K562 (cell line): Measurements from ENCODE around the gene SMC4. TPM values are rescaled to one million over a fixed set of nuclear protein-coding genes. Genes with fewer than 3 reads are reported as not detected.

Source experiments
- ARHGAP35 ChIP-seq: fragments of 450-650 bp; IDR thresholded peaks from 2 replicates; pipeline ENCODE4 v1.6.1; 2018; ENCODE audit not compliant: partially characterized antibody
- CXXC5 ChIP-seq: fragments of 250-450 bp; sonication (Bioruptor Pico); IDR thresholded peaks from 2 replicates; pipeline ENCODE4 v1.8.0; 2022; ENCODE audit warnings: inconsistent platforms, mild to moderate bottlenecking, moderate library complexity
- GABPB2 ChIP-seq: fragments of 250-450 bp; sonication (Bioruptor Pico); conservative IDR thresholded peaks from 2 replicates; pipeline ENCODE4 v1.5.1; 2021; ENCODE audit warnings: mild to moderate bottlenecking
- HDGF ChIP-seq: fragments of 450-650 bp; IDR thresholded peaks from 2 replicates; pipeline ENCODE4 v1.6.1; 2016
- ILF3 ChIP-seq: fragments of 450-650 bp; IDR thresholded peaks from 2 replicates; pipeline ENCODE4 v1.6.1; 2018; ENCODE audit warnings: antibody characterized with exemption, mild to moderate bottlenecking, moderate library complexity, borderline replicate concordance
- MEIS2 ChIP-seq: fragments of 450-650 bp; IDR thresholded peaks from 2 replicates; pipeline ENCODE4 v1.6.1; 2014; ENCODE audit warnings: mild to moderate bottlenecking; ENCODE audit not compliant: partially characterized antibody
- RBM25 ChIP-seq: fragments of 200-400 bp; formaldehyde crosslinking; IDR thresholded peaks from 2 replicates; pipeline ENCODE4 v1.6.1; 2018; ENCODE audit warnings: low read length, low read depth, moderate library complexity; ENCODE audit not compliant: severe bottlenecking
- SIN3A ChIP-seq, 2 experiments: fragments of 150-350 bp in 1 of 2; IDR thresholded peaks; 2 replicates each; pipeline ENCODE4 v1.6.1; 2011 to 2016; ENCODE audit warnings: borderline replicate concordance in 2 of 2, low read depth in 2 of 2, low read length in 2 of 2, mild to moderate bottlenecking in 2 of 2, moderate library complexity in 2 of 2; ENCODE audit not compliant: control insufficient read depth in 1 of 2
- SIX5 ChIP-seq, 2 experiments: IDR thresholded peaks; 2 replicates each; pipeline ENCODE4 v1.6.1; 2011; ENCODE audit warnings: low read length in 2 of 2, borderline replicate concordance in 1 of 2, low read depth in 1 of 2, mild to moderate bottlenecking in 1 of 2, moderate library complexity in 1 of 2; ENCODE audit not compliant: insufficient read depth in 1 of 2
- SMAD2 ChIP-seq: fragments of 150-350 bp; IDR thresholded peaks from 2 replicates; pipeline ENCODE4 v1.6.1; 2014; ENCODE audit warnings: low read depth, mild to moderate bottlenecking, low read length
- SRSF9 ChIP-seq: fragments of 200-400 bp; formaldehyde crosslinking; IDR thresholded peaks from 2 replicates; pipeline ENCODE4 v1.6.1; 2017; ENCODE audit warnings: low read depth, low read length, borderline replicate concordance
- TCFL5 ChIP-seq: fragments of 250-450 bp; sonication (Bioruptor Pico); conservative IDR thresholded peaks from 2 replicates; pipeline ENCODE4 v1.6.1; 2021; ENCODE audit warnings: mild to moderate bottlenecking, moderate library complexity, matching md5 sums
- TEAD2 ChIP-seq: fragments of 450-650 bp; IDR thresholded peaks from 2 replicates; pipeline ENCODE4 v1.6.1; 2016; ENCODE audit warnings: missing genetic modification characterization, control low read depth, missing compliant biosample characterization
- XRCC3 ChIP-seq: fragments of 450-650 bp; IDR thresholded peaks from 2 replicates; pipeline ENCODE4 v1.6.1; 2017; ENCODE audit warnings: mild to moderate bottlenecking, moderate library complexity
- ZBTB34 ChIP-seq: fragments of 250-450 bp; sonication (Bioruptor Pico); IDR thresholded peaks from 2 replicates; pipeline ENCODE4 v1.8.0; 2021; ENCODE audit warnings: mild to moderate bottlenecking, moderate library complexity
- ZFP30 ChIP-seq: fragments of 250-450 bp; sonication (Bioruptor Pico); IDR thresholded peaks from 2 replicates; pipeline ENCODE4 v1.8.0; 2022; ENCODE audit warnings: moderate library complexity, mild to moderate bottlenecking, inconsistent platforms, borderline replicate concordance
- ZNF143 ChIP-seq: sonication (generic); formaldehyde crosslinking; IDR thresholded peaks from 2 replicates; pipeline ENCODE4 v1.9.0; 2022; ENCODE audit warnings: mild to moderate bottlenecking, missing genetic modification reagents
- ZNF274 ChIP-seq: IDR thresholded peaks from 2 replicates; pipeline ENCODE4 v1.6.1; 2011; ENCODE audit warnings: low read depth, mild to moderate bottlenecking, low read length, moderate library complexity, borderline replicate concordance
- ZNF766 ChIP-seq: fragments of 200-800 bp; sonication (Bioruptor generic); conservative IDR thresholded peaks from 2 replicates; pipeline ENCODE4 v1.6.1; 2016; ENCODE audit warnings: missing genetic modification characterization, missing compliant biosample characterization
- polyA plus RNA-seq, 8 experiments: library from polyadenylated mRNA; depleted of rRNA in 4 of 8; stranded (reverse) in 5 of 8; unstranded in 3 of 8; fragments of >200 nt; fragmentation: Nextera tagmentation in 2 of 8; fragmentation: Illumina TruSeq in 1 of 8; extraction: Ambion mirVana in 2 of 8; extraction: Trizol in 1 of 8; gene quantifications; 2 replicates each; pipeline versions ENCODE4 v1.2.1 to v1.2.3, GENCODE V29; 2011 to 2014; ENCODE audit warnings: inconsistent platforms in 1 of 8, missing spikeins in 1 of 8
- total RNA-seq, 7 experiments: library from RNA; depleted of rRNA in 6 of 7; stranded (reverse); fragments of >200 nt in 6 of 7; fragmentation: Illumina TruSeq in 2 of 7; extraction: Trizol in 2 of 7; gene quantifications; 2 replicates each; pipeline versions ENCODE4 v1.2.1 to v1.2.3, GENCODE V29; 2011 to 2021; ENCODE audit warnings: low replicate concordance in 1 of 7
- TF ChIP-seq, protein P1 (sequence below), 2 experiments: fragments of 450-650 bp; conservative IDR thresholded peaks; 2 replicates each; pipeline ENCODE4 v1.6.1; 2017; ENCODE audit warnings: mild to moderate bottlenecking in 2 of 2, moderate library complexity in 2 of 2
- TF ChIP-seq, protein P2 (sequence below): fragments of 450-650 bp; conservative IDR thresholded peaks from 2 replicates; pipeline ENCODE4 v1.6.1; 2016; ENCODE audit warnings: missing genetic modification characterization, low read depth, mild to moderate bottlenecking, control low read depth, missing compliant biosample characterization

The SMC4 gene
- total and polyA plus RNA-seq, 9 of the 15 experiments (the other 6 are each of a cell fraction or from before 2014, with no cell fraction given), result 87.9 to 347 (median 176) TPM

DNA sequence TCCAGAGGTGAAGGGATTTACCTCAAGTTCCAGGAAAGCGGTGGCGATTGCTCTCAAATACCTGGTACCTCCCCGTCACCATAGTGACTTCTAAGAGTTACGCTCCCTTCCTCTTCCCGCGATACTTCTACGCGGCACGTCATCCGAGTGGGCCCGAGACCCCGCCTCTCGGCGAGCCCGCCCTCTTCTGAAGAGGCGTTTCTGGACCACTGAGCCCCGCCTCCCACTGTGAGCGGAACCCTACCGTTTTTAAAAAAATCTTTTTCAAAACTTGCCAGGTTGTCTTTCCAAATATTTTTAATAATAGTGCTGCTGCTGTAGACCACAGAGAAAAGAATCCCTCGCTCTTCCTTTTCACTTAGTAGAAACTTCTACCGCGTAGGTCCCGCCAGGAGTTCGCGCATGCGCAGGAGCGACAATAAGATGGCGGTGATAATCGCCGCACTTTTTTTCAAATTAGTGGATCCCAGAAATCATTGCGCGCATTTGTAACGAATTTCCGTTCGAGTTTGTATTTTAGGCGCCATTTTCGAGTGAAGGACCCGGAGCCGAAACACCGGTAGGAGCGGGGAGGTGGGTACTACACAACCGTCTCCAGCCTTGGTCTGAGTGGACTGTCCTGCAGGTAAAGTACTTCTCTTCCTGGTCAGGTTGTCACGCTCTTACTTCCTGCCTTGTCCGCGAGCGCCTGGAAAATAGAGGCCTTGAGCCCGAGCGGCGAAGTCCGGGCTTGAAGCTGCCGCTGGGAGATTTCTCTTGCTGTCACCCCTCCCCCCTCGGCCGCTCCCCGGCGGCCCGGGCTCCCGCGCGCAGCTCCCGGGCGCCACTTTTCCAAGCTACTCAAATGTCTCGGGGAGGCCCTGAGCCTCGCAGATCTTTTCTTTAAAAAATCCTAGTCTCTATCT, at the start of gene SMC4, which contains the start of gene IFT80 (continued):
- TF ChIP-seq TEAD2 (tag), result no peak
- peak; percentile 86 for TF ChIP-seq ARHGAP35
- no peak for TF ChIP-seq SMAD2
- TF ChIP-seq GABPB2 (CRISPR knock-in tag), result no peak
- TF ChIP-seq ZNF143, result peak; percentile 80
- TF ChIP-seq SIX5 (IDR thresholded peaks at IDR 0.05; ENCODE audit: borderline replicate concordance in 1 of 2, insufficient read depth in 1 of 2, low read depth in 1 of 2, low read length in 2 of 2), result no peak
- TF ChIP-seq ILF3, result no peak
- no peak for TF ChIP-seq ZNF766 (CRISPR knock-in tag)
- TF ChIP-seq, protein P1, sequence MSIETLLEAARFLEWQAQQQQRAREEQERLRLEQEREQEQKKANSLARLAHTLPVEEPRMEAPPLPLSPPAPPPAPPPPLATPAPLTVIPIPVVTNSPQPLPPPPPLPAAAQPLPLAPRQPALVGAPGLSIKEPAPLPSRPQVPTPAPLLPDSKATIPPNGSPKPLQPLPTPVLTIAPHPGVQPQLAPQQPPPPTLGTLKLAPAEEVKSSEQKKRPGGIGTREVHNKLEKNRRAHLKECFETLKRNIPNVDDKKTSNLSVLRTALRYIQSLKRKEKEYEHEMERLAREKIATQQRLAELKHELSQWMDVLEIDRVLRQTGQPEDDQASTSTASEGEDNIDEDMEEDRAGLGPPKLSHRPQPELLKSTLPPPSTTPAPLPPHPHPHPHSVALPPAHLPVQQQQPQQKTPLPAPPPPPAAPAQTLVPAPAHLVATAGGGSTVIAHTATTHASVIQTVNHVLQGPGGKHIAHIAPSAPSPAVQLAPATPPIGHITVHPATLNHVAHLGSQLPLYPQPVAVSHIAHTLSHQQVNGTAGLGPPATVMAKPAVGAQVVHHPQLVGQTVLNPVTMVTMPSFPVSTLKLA (conservative IDR thresholded peaks at IDR 0.05), result peak; percentile 42 to 75; a peak in 3 of 4 replicates
- no peak for TF ChIP-seq ZFP30
- no peak for TF ChIP-seq TCFL5 (CRISPR knock-in tag)
- no peak for TF ChIP-seq SRSF9
- TF ChIP-seq, protein P2, sequence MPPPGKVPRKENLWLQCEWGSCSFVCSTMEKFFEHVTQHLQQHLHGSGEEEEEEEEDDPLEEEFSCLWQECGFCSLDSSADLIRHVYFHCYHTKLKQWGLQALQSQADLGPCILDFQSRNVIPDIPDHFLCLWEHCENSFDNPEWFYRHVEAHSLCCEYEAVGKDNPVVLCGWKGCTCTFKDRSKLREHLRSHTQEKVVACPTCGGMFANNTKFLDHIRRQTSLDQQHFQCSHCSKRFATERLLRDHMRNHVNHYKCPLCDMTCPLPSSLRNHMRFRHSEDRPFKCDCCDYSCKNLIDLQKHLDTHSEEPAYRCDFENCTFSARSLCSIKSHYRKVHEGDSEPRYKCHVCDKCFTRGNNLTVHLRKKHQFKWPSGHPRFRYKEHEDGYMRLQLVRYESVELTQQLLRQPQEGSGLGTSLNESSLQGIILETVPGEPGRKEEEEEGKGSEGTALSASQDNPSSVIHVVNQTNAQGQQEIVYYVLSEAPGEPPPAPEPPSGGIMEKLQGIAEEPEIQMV (tag), result no peak
- no peak for TF ChIP-seq XRCC3
- TF ChIP-seq CXXC5, result peak; percentile 66; the same call in 1 of the 2 replicates
- no peak for TF ChIP-seq ZNF274
- no peak for TF ChIP-seq ZBTB34 (CRISPR knock-in tag)
- peak; percentile 88 for TF ChIP-seq MEIS2
- no peak for TF ChIP-seq HDGF
- TF ChIP-seq SIN3A (IDR thresholded peaks at IDR 0.05; ENCODE audit: borderline replicate concordance in 2 of 2, control insufficient read depth in 1 of 2, low read depth in 2 of 2, low read length in 2 of 2), result peak; percentile 62 to 79; a peak in 3 of 4 replicates
- TF ChIP-seq RBM25, result peak; percentile 17
